H9 (cell line): ENCODE data around the gene PCDH9. TPM values are rescaled to one million over a fixed set of nuclear protein-coding genes. Genes with fewer than 3 reads are reported as not detected.

Experiments
- DNase-seq: peaks from one replicate; pipeline ENCODE4 v3.0.0-alpha.2; 2017
- H2AFZ ChIP-seq: one replicate; pipeline ENCODE4 v1.6.1; 2013; ENCODE audit warnings: mild to moderate bottlenecking, low read length, control low read depth, moderate library complexity
- H2AK5ac ChIP-seq: 2 replicates; pipeline ENCODE4 v1.6.1; 2013; ENCODE audit warnings: low read length, control low read depth, mixed read lengths; ENCODE audit not compliant: insufficient read length
- H2BK120ac ChIP-seq: one replicate; pipeline ENCODE4 v1.6.1; 2013; ENCODE audit warnings: low read depth, mild to moderate bottlenecking, low read length, control low read depth, inconsistent platforms; ENCODE audit not compliant: poor library complexity, severe bottlenecking
- H2BK12ac ChIP-seq: 2 replicates; pipeline ENCODE4 v1.6.1; 2013; ENCODE audit warnings: low read length, control low read depth, mixed read lengths, low read depth; ENCODE audit not compliant: insufficient read length
- H2BK15ac ChIP-seq: 2 replicates; pipeline ENCODE4 v1.6.1; 2013; ENCODE audit warnings: low read depth, low read length, control low read depth
- H2BK20ac ChIP-seq: one replicate; pipeline ENCODE4 v1.6.1; 2013; ENCODE audit warnings: low read depth, mild to moderate bottlenecking, low read length, control low read depth, inconsistent platforms; ENCODE audit not compliant: poor library complexity, severe bottlenecking
- H2BK5ac ChIP-seq: 2 replicates; pipeline ENCODE4 v1.6.1; 2013; ENCODE audit warnings: low read length, control low read depth, mixed read lengths; ENCODE audit not compliant: insufficient read length
- H3K14ac ChIP-seq: 2 replicates; pipeline ENCODE4 v1.6.1; 2013; ENCODE audit warnings: low read length, control low read depth; ENCODE audit not compliant: insufficient read depth
- H3K18ac ChIP-seq: 2 replicates; pipeline ENCODE4 v1.6.1; 2013; ENCODE audit warnings: low read depth, mild to moderate bottlenecking, mixed read lengths, low read length, control low read depth; ENCODE audit not compliant: insufficient read length
- H3K23ac ChIP-seq: 2 replicates; pipeline ENCODE4 v1.6.1; 2013; ENCODE audit warnings: low read length, control low read depth, mixed read lengths, low read depth; ENCODE audit not compliant: insufficient read length
- H3K23me2 ChIP-seq: 2 replicates; pipeline ENCODE4 v1.6.1; 2013; ENCODE audit warnings: low read depth, mild to moderate bottlenecking, mixed read lengths, low read length, control low read depth; ENCODE audit not compliant: insufficient read length, poor library complexity, severe bottlenecking
- H3K27ac ChIP-seq: 2 replicates; pipeline ENCODE4 v1.5.1; 2013; ENCODE audit warnings: low read length, control low read depth, mixed read lengths, low read depth; ENCODE audit not compliant: insufficient read length
- H3K27me3 ChIP-seq: 2 replicates; pipeline ENCODE4 v1.6.1; 2013; ENCODE audit warnings: low read length, control low read depth, inconsistent platforms; ENCODE audit not compliant: insufficient read depth
- H3K4ac ChIP-seq: 2 replicates; pipeline ENCODE4 v1.6.1; 2013; ENCODE audit warnings: low read depth, mild to moderate bottlenecking, control low read depth, inconsistent platforms, low read length, moderate library complexity
- H3K4me1 ChIP-seq: 2 replicates; pipeline ENCODE4 v1.6.1; 2013; ENCODE audit warnings: low read length, control low read depth, inconsistent platforms; ENCODE audit not compliant: insufficient read depth
- H3K4me2 ChIP-seq: 2 replicates; pipeline ENCODE4 v1.6.1; 2013; ENCODE audit warnings: low read length, control low read depth, mixed read lengths; ENCODE audit not compliant: insufficient read length, insufficient read depth
- H3K56ac ChIP-seq: 2 replicates; pipeline ENCODE4 v1.6.1; 2013; ENCODE audit warnings: low read depth, mild to moderate bottlenecking, mixed read lengths, low read length, control low read depth; ENCODE audit not compliant: insufficient read length
- H3K79me1 ChIP-seq: 2 replicates; pipeline ENCODE4 v1.6.1; 2013; ENCODE audit warnings: low read depth, mild to moderate bottlenecking, moderate library complexity, low read length, control low read depth, inconsistent platforms; ENCODE audit not compliant: insufficient read depth, poor library complexity, severe bottlenecking
- H3K79me2 ChIP-seq: 2 replicates; pipeline ENCODE4 v1.6.1; 2013; ENCODE audit warnings: low read length, control low read depth, inconsistent platforms; ENCODE audit not compliant: insufficient read depth
- H3K9ac ChIP-seq: 2 replicates; pipeline ENCODE4 v1.6.1; 2013; ENCODE audit warnings: low read length, control low read depth, mixed read lengths; ENCODE audit not compliant: insufficient read length; ENCODE audit errors: extremely low read depth
- H3K9me3 ChIP-seq: one replicate; pipeline ENCODE4 v1.6.1; 2013; ENCODE audit warnings: low read depth, low read length, inconsistent platforms; ENCODE audit not compliant: control insufficient read depth
- H3T11ph ChIP-seq: one replicate; pipeline ENCODE4 v1.6.1; 2013; ENCODE audit warnings: mild to moderate bottlenecking, low read length, control low read depth, inconsistent platforms
- H4K20me1 ChIP-seq: one replicate; pipeline ENCODE4 v1.6.1; 2013; ENCODE audit not compliant: control insufficient read depth, insufficient read length, insufficient read depth
- H4K5ac ChIP-seq: 2 replicates; pipeline ENCODE4 v1.6.1; 2013; ENCODE audit warnings: low read depth, mild to moderate bottlenecking, mixed read lengths, low read length, control low read depth; ENCODE audit not compliant: insufficient read length
- H4K8ac ChIP-seq: replicated peaks from 2 replicates; pipeline ENCODE4 v1.6.1; 2013; ENCODE audit warnings: low read length, control low read depth, mixed read lengths, low read depth; ENCODE audit not compliant: insufficient read length
- H4K91ac ChIP-seq: 2 replicates; pipeline ENCODE4 v1.6.1; 2013; ENCODE audit warnings: low read depth, mild to moderate bottlenecking, moderate library complexity, mixed read lengths, low read length, control low read depth; ENCODE audit not compliant: insufficient read length
- H3K27ac Mint-ChIP-seq, 3 experiments: 2 replicates in 2 of 3; 3 replicates in 1 of 3; pipeline ENCODE4 v1.8.0; 2020 to 2021; ENCODE audit warnings: mixed read lengths in 3 of 3, mild to moderate bottlenecking in 1 of 3, moderate library complexity in 1 of 3
- H3K27me3 Mint-ChIP-seq: 2 replicates; pipeline ENCODE4 v1.8.0; 2021; ENCODE audit warnings: low read depth, mild to moderate bottlenecking, moderate library complexity, mixed read lengths
- H3K36me3 Mint-ChIP-seq, 3 experiments: 2 replicates in 2 of 3; 3 replicates in 1 of 3; pipeline ENCODE4 v1.8.0; 2020 to 2021; ENCODE audit warnings: low read depth in 3 of 3, mixed read lengths in 3 of 3; ENCODE audit not compliant: insufficient read depth in 1 of 3
- H3K4me1 Mint-ChIP-seq, 2 experiments: 2 replicates each; pipeline ENCODE4 v1.8.0; 2020; ENCODE audit warnings: mixed read lengths in 2 of 2
- H3K4me3 Mint-ChIP-seq, 2 experiments: 2 replicates in 1 of 2; 3 replicates in 1 of 2; pipeline ENCODE4 v1.8.0; 2020 to 2021; ENCODE audit warnings: mild to moderate bottlenecking in 2 of 2, mixed read lengths in 2 of 2, moderate library complexity in 1 of 2
- H3K9me3 Mint-ChIP-seq, 2 experiments: 2 replicates in 1 of 2; 3 replicates in 1 of 2; pipeline ENCODE4 v1.8.0; 2020; ENCODE audit warnings: mild to moderate bottlenecking in 2 of 2, mixed read lengths in 2 of 2, moderate library complexity in 1 of 2
- CTCF ChIP-seq: fragments of 200-600 bp; sonication (generic); conservative IDR thresholded peaks from 3 replicates; pipeline ENCODE4 v1.8.0; 2021; ENCODE audit warnings: antibody characterized with exemption, mild to moderate bottlenecking
- WGBS: extraction: QIAGEN DNeasy Blood & Tissue Kit; methylation state at CpG from one replicate; pipeline ENCODE4 v1.1.7; 2013; ENCODE audit warnings: missing lambda C conversion rate, low lambda C conversion rate, mixed read lengths; ENCODE audit not compliant: insufficient read length; ENCODE audit errors: extremely low coverage; 5-methylcytosine and 5-hydroxymethylcytosine counted together
- total RNA-seq: library from RNA; stranded (reverse); gene quantifications from 2 replicates; pipeline ENCODE4 v1.2.1, GENCODE V29; 2021

The PCDH9 gene
- total RNA-seq, 1 experiment from 2014 or later: 0.11 TPM

- no peaks in the 10 kb centered on the region for H3K79me2 ChIP-seq
- H3K23ac ChIP-seq: no peak overlapping the region
- H3K79me1 ChIP-seq: no peaks in the 10 kb centered on the region
- Mint-ChIP-seq H3K27me3 (peaks cover 15% of the 10 kb centered on the region), H3K9me3 (no peaks in the 10 kb centered on the region), H3K4me1 (peaks cover 3 to 6% of the 10 kb centered on the region in 2 experiments; a peak in 3 of 4 replicates), H3K4me3 (no peak overlapping the region), H3K27ac (no peak overlapping the region), H3K36me3 (no peaks in the 10 kb centered on the region)
- TF ChIP-seq CTCF: no peak
- no peak overlapping the region for H3K9ac ChIP-seq
- H3K9me3 ChIP-seq: no peaks in the 10 kb centered on the region
- H3K23me2 ChIP-seq: peaks cover 18% of the 10 kb centered on the region
- no peak overlapping the region for H4K5ac ChIP-seq
- H3K27ac ChIP-seq: no peak overlapping the region
- H2AFZ ChIP-seq: no peak overlapping the region
- no peaks in the 10 kb centered on the region; the same call in 1 of the 2 replicates for H3K27me3 ChIP-seq
- no peak overlapping the region for H2BK12ac ChIP-seq
- no peak for DNase-seq
- H4K91ac ChIP-seq: no peak overlapping the region
- no peak overlapping the region for H3K18ac ChIP-seq
- H2AK5ac ChIP-seq: no peak overlapping the region
- H3K14ac ChIP-seq: no peak overlapping the region
- WGBS: no CpG with 5 or more reads among the region's 12 CpGs
- H2BK20ac ChIP-seq: no peak overlapping the region
- no peaks in the 10 kb centered on the region for H4K20me1 ChIP-seq
- H3K4ac ChIP-seq: no peak overlapping the region
- no peaks in the 10 kb centered on the region for H3K4me1 ChIP-seq
- no peak overlapping the region for H4K8ac ChIP-seq
- H2BK15ac ChIP-seq: no peak overlapping the region
- no peak overlapping the region for H2BK5ac ChIP-seq
- H3T11ph ChIP-seq: no peak overlapping the region
- H3K56ac ChIP-seq: no peak overlapping the region
- no peak overlapping the region for H3K4me2 ChIP-seq
- H2BK120ac ChIP-seq: no peak overlapping the region
Measured at GRCh38 chr13:67227131-67227983, 2.8 kb downstream of the PCDH9 start.
